GM23248 (cell line): ENCODE data around the gene XYLB.

Source experiments
- EZH2 ChIP-seq: fragments of 200-600 bp; sonication (generic); IDR thresholded peaks from 2 replicates; pipeline ENCODE4 v1.6.1; 2018; ENCODE audit warnings: antibody characterized with exemption, mild to moderate bottlenecking; ENCODE audit not compliant: insufficient read depth, poor library complexity, severe bottlenecking
- EZH2phosphoT487 ChIP-seq: fragments of 200-600 bp; sonication (generic); IDR thresholded peaks from 2 replicates; pipeline ENCODE4 v1.6.1; 2018; ENCODE audit warnings: antibody characterized with exemption, moderate library complexity, mild to moderate bottlenecking, low read depth; ENCODE audit not compliant: insufficient read depth

- TF ChIP-seq EZH2 (no peak), EZH2phosphoT487 (no peak)
Measured at GRCh38 chr3:38361496-38361895, 14.9 kb downstream of the XYLB start.
